ENCODE results near the gene DCBLD1. TPM values are rescaled to one million over a fixed set of nuclear protein-coding genes. Genes with fewer than 3 reads are reported as not detected.

The DCBLD1 gene
- total RNA-seq, 2 experiments from 2014 or later: 0.08 TPM; not detected in 1

DNA sequence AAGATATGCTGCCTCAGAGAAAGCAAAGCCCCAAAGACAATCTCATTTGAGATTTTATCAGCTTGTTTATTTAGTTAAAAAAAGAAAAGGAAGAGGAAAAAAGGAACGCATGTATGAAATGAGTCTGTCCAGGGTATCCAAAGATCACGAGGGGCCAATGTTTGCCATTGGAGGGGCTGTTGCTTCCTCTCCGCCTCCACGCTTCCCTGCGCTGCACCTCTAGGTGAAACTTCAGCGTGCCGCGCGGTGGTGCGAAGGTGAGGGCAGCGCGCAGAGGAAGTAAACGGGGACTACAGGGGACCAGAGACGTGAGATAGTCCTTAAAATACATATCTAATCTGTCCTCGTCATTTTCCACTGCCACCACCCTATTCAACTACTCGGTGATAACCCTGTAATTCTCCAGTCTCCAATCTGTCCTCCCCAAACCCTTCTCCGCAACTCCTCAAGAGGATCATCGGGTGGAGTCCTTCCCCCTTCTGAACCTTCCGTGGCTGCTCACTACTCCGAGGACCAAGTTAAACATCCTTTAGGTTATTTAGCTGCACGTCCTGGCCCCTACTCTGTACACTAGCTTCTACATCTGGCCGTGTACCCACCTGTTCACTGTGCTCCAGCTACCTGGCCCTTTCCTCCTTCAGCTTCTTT lies 1.1 kb upstream of the DCBLD1 start:
- no peaks in the 10 kb centered on the region for H3K36me3 ChIP-seq (ENCODE audit: insufficient read depth, low read length)
- TF ChIP-seq EZH2phosphoT487 (IDR thresholded peaks at IDR 0.05; ENCODE audit: borderline replicate concordance, low read depth, low read length): no peak
- TF ChIP-seq, protein P1, sequence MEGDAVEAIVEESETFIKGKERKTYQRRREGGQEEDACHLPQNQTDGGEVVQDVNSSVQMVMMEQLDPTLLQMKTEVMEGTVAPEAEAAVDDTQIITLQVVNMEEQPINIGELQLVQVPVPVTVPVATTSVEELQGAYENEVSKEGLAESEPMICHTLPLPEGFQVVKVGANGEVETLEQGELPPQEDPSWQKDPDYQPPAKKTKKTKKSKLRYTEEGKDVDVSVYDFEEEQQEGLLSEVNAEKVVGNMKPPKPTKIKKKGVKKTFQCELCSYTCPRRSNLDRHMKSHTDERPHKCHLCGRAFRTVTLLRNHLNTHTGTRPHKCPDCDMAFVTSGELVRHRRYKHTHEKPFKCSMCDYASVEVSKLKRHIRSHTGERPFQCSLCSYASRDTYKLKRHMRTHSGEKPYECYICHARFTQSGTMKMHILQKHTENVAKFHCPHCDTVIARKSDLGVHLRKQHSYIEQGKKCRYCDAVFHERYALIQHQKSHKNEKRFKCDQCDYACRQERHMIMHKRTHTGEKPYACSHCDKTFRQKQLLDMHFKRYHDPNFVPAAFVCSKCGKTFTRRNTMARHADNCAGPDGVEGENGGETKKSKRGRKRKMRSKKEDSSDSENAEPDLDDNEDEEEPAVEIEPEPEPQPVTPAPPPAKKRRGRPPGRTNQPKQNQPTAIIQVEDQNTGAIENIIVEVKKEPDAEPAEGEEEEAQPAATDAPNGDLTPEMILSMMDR (conservative IDR thresholded peaks at IDR 0.05; ENCODE audit: low read length): no peak
- CTCF ChIA-PET (ENCODE audit: unreplicated experiment): no interaction called here
- no peak overlapping the region for H3K27ac ChIP-seq (ENCODE audit: low read depth, low read length, poor library complexity, severe bottlenecking)
- intact Hi-C loops (cut with micrococcal nuclease; ENCODE audit: unreplicated experiment): no loop called here
- H3K79me2 ChIP-seq (ENCODE audit: insufficient read depth, low read depth, low read length): no peaks in the 10 kb centered on the region
- no peaks in the 10 kb centered on the region for H4K20me1 ChIP-seq (ENCODE audit: insufficient read depth, low read length)
- no peak overlapping the region for H3K4me3 ChIP-seq (ENCODE audit: low read depth, low read length, poor library complexity, severe bottlenecking)
- no peaks in the 10 kb centered on the region for H3K9me3 ChIP-seq (ENCODE audit: low read length)
- BruUV-seq (replicated peaks): no TSS peak
- H2AFZ ChIP-seq (ENCODE audit: low read length): no peak overlapping the region
- no peak overlapping the region for H3K4me2 ChIP-seq (ENCODE audit: low read length)
- H3K4me1 ChIP-seq (ENCODE audit: insufficient read depth, low read length, poor library complexity, severe bottlenecking): no peaks in the 10 kb centered on the region
- DNase-seq (ENCODE audit: low spot score): no peak
- H3K9me2 ChIP-seq (ENCODE audit: insufficient read depth, low read length): no peaks in the 10 kb centered on the region
- POLR2A ChIA-PET: no interaction called here

DNA sequence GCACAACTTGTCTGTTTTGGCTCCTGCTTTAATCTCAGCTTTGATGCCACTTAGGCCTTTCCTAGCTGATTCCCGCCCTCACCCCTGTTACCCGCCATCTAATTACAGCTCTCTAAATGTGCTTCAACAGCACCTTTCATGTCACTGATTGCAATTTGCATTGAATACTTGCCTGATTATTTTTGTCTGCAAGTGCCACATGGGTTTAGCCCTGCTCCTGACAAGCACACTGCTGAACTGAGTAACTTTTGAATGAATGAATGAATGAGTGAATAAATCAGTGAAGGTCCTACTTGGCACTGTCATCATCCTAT lies 591 bp upstream of the DCBLD1 start:
- H3K9me2 ChIP-seq (ENCODE audit: insufficient read depth, low read length): no peaks in the 10 kb centered on the region
- H3K4me2 ChIP-seq (ENCODE audit: low read length): no peak overlapping the region; the same call in 1 of the 2 replicates
- TF ChIP-seq, protein P1 (conservative IDR thresholded peaks at IDR 0.05; ENCODE audit: low read length): no peak
- TF ChIP-seq EZH2phosphoT487 (IDR thresholded peaks at IDR 0.05; ENCODE audit: borderline replicate concordance, low read depth, low read length): no peak
- CTCF ChIA-PET (ENCODE audit: unreplicated experiment): no interaction called here
- H4K20me1 ChIP-seq (ENCODE audit: insufficient read depth, low read length): no peaks in the 10 kb centered on the region
- H3K4me3 ChIP-seq (ENCODE audit: low read depth, low read length, poor library complexity, severe bottlenecking): no peak overlapping the region
- no peaks in the 10 kb centered on the region for H3K36me3 ChIP-seq (ENCODE audit: insufficient read depth, low read length)
- H3K27ac ChIP-seq (ENCODE audit: low read depth, low read length, poor library complexity, severe bottlenecking): no peak overlapping the region
- no peak for DNase-seq (ENCODE audit: low spot score)
- H2AFZ ChIP-seq (ENCODE audit: low read length): no peak overlapping the region
- no peaks in the 10 kb centered on the region for H3K79me2 ChIP-seq (ENCODE audit: insufficient read depth, low read depth, low read length)
- POLR2A ChIA-PET: no interaction called here
- H3K9me3 ChIP-seq (ENCODE audit: low read length): no peaks in the 10 kb centered on the region
- intact Hi-C loops (cut with micrococcal nuclease; ENCODE audit: unreplicated experiment): no loop called here
- BruUV-seq (replicated peaks): no TSS peak
- H3K4me1 ChIP-seq (ENCODE audit: insufficient read depth, low read length, poor library complexity, severe bottlenecking): no peaks in the 10 kb centered on the region

DNA sequence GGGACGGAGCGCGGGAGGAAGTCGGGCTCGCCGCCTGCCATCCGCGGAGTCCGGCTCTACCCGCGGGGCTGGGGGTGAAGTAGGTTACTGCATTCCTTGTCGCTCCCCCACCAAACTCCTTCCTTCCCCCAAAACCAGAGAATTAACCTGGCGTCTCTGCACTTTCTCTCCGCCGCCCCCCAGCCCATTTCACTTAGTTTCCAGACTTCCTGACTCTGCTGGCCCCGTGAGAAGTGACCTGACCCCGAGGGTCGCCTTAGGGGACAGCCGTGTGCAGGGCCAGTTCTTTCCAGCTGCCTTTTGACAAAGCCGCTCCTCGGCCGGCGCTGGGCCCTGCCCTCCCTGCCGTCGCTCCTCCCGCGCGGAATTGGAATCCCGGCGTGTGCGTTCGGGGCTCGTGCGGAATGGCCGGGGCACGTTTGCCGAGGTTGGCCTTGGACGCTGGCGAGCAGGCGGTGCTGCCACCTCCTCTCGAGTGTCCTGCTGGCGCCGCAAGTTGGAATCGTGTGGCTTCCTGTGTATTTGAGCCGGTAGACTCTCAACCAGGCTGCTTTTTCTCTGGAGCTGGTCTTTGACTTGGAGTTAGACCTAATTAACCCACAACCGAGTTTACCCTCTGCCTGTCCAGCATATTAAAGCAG lies 650 bp downstream of the DCBLD1 start:
- intact Hi-C loops (cut with micrococcal nuclease; ENCODE audit: unreplicated experiment): no loop called here
- Histone ChIP-seq H3K4me2 (ENCODE audit: low read length) (peak overlapping the region; percentile 10; the same call in 1 of the 2 replicates), H4K20me1 (ENCODE audit: insufficient read depth, low read length) (no peaks in the 10 kb centered on the region), H3K9me3 (ENCODE audit: low read length) (no peaks in the 10 kb centered on the region), H3K79me2 (ENCODE audit: insufficient read depth, low read depth, low read length) (no peaks in the 10 kb centered on the region), H3K36me3 (ENCODE audit: insufficient read depth, low read length) (no peaks in the 10 kb centered on the region), H3K27ac (ENCODE audit: low read depth, low read length, poor library complexity, severe bottlenecking) (no peak overlapping the region), H3K4me1 (ENCODE audit: insufficient read depth, low read length, poor library complexity, severe bottlenecking) (no peaks in the 10 kb centered on the region), H3K9me2 (ENCODE audit: insufficient read depth, low read length) (no peaks in the 10 kb centered on the region), H2AFZ (ENCODE audit: low read length) (no peak overlapping the region), H3K4me3 (ENCODE audit: low read depth, low read length, poor library complexity, severe bottlenecking) (no peak overlapping the region)
- TF ChIP-seq, protein P1 (conservative IDR thresholded peaks at IDR 0.05; ENCODE audit: low read length): no peak
- TF ChIP-seq EZH2phosphoT487 (IDR thresholded peaks at IDR 0.05; ENCODE audit: borderline replicate concordance, low read depth, low read length): no peak
- ChIA-PET CTCF (ENCODE audit: unreplicated experiment) (no interaction called here), POLR2A (interaction anchor here (1.8 kb wide), 1 partner anchor 13 kb away, joined by 6 read pairs; no protein-coding TSS in a partner anchor)
- no peak for DNase-seq (ENCODE audit: low spot score)
- BruUV-seq (replicated peaks): no TSS peak
